ENCODE measurements around the gene GUF1. TPM values are rescaled to one million over a fixed set of nuclear protein-coding genes. Genes with fewer than 3 reads are reported as not detected.

GUF1 gene
- total RNA-seq, 4 donors from 2014 or later = 11.4 to 15.7 (median 14.5) TPM

DNA sequence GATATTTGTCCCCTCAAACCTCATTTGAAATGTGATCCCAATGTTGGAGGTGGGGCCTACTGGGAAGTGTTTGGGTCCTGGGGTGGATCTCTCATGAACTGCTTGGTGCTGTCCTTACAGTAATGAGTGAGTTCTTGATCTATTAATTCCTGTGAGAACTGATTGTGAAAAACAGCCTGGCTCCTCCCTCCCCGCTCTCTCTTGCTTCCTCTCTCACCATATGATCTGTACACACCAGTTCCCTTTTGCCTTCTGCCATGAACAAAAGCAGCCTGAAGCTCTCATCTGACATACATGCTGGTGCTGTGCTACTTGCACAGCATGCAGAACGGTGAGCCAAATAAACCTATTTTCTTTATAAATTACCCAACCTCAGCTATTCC, 15.6 kb upstream of the GUF1 start:
- H3K4me1 ChIP-seq = no peaks in the 10 kb centered on the region
- no peak for TF ChIP-seq EP300 (IDR thresholded peaks at IDR 0.05)
- intact Hi-C loops (cut with DNase I) = no loop called here
- H3K27ac ChIP-seq (replicated peaks in 1 of 4) = no peak overlapping the region
- no peaks in the 10 kb centered on the region for H3K9me3 ChIP-seq
- DNase-seq (ENCODE audit: extremely low spot score) = no peak
- no peak overlapping the region for H3K4me3 ChIP-seq
- 71% methylated on average over 2 of the region's 2 CpGs for WGBS
- H3K36me3 ChIP-seq = no peaks in the 10 kb centered on the region
- H3K27me3 ChIP-seq = no peaks in the 10 kb centered on the region

DNA sequence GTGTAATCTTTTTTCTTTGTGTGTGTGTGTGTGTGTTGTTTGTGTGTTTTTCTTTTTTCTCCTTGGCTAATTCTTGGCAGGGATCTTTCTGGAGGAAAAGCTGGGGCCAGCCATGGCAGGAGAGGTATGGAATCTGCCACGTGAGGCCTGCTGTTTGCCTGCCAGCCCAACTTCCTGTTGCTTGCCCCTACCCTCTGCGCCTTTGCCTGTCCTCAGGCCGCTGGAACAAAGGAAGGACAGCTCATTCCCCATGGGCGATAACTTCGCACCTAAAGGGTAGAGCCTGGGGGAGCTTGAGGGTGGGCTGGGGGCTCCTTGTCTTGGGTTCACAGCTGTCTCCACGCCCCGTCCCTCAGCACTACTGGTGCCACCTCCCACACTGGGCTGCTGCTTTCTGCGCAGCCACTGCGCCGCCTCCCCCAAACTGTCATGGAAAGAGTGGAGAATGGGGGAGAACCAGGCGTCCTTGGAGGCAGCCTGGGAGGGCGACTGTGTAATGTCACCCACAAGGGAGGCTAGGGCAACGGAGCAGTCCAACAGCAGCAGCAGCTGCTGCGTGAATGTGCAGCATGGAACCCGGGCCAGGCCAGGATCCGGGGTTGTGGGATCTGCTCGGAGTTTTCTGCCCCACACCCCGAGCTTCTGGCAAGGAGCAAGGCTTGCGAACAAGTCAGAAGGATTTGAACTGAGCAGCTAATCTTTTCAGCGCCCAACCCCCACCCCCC, 14.5 kb upstream of the GUF1 start:
- no peaks in the 10 kb centered on the region for H3K4me1 ChIP-seq
- H3K27me3 ChIP-seq = no peaks in the 10 kb centered on the region
- no peaks in the 10 kb centered on the region for H3K9me3 ChIP-seq
- intact Hi-C loops (cut with DNase I) = no loop called here
- no peak for DNase-seq (ENCODE audit: extremely low spot score)
- H3K36me3 ChIP-seq = no peaks in the 10 kb centered on the region
- TF ChIP-seq POLR2AphosphoS5 (IDR thresholded peaks at IDR 0.05) (no peak), EP300 (IDR thresholded peaks at IDR 0.05) (no peak), POLR2A (IDR thresholded peaks at IDR 0.05; ENCODE audit: low read depth) (no peak)
- TF ChIP-seq, protein P1, sequence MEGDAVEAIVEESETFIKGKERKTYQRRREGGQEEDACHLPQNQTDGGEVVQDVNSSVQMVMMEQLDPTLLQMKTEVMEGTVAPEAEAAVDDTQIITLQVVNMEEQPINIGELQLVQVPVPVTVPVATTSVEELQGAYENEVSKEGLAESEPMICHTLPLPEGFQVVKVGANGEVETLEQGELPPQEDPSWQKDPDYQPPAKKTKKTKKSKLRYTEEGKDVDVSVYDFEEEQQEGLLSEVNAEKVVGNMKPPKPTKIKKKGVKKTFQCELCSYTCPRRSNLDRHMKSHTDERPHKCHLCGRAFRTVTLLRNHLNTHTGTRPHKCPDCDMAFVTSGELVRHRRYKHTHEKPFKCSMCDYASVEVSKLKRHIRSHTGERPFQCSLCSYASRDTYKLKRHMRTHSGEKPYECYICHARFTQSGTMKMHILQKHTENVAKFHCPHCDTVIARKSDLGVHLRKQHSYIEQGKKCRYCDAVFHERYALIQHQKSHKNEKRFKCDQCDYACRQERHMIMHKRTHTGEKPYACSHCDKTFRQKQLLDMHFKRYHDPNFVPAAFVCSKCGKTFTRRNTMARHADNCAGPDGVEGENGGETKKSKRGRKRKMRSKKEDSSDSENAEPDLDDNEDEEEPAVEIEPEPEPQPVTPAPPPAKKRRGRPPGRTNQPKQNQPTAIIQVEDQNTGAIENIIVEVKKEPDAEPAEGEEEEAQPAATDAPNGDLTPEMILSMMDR (IDR thresholded peaks at IDR 0.05) = no peak
- no peak overlapping the region for H3K4me3 ChIP-seq
- 87% methylated on average over 20 of the region's 20 CpGs for WGBS
- H3K27ac ChIP-seq (replicated peaks in 1 of 4) = no peak overlapping the region

DNA sequence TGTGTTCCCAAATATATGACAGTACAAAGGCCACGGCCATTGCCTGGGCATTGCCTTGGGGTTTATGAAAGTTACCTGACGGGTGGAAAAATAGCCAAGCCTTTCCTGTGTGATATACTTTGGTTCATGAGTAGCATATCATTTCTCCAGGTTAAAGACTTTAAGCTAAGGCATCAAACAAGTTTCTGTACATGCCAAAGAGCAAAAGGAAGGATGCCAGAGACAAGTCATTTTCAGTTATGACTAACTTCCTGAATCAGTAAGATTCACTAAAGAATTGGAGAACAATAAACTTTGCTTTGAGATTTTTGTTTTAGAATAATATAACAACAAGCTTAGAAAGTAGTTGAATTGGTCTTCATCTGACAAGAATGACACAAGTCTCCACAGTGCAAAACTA, 9.7 kb upstream of the GUF1 start:
- H3K4me3 ChIP-seq = no peak overlapping the region
- H3K9me3 ChIP-seq = no peaks in the 10 kb centered on the region
- DNase-seq (ENCODE audit: extremely low spot score) = no peak
- no peak overlapping the region for H3K27ac ChIP-seq (replicated peaks in 1 of 4)
- intact Hi-C loops (cut with DNase I) = no loop called here
- TF ChIP-seq POLR2AphosphoS5 (IDR thresholded peaks at IDR 0.05) = no peak
- no peak for TF ChIP-seq EP300 (IDR thresholded peaks at IDR 0.05)
- TF ChIP-seq, protein P1 (IDR thresholded peaks at IDR 0.05) = no peak
- TF ChIP-seq POLR2A (IDR thresholded peaks at IDR 0.05; ENCODE audit: low read depth) = no peak
- no peaks in the 10 kb centered on the region for H3K4me1 ChIP-seq
- H3K36me3 ChIP-seq = no peaks in the 10 kb centered on the region
- H3K27me3 ChIP-seq = no peaks in the 10 kb centered on the region
- 80% methylated on average over 2 of the region's 2 CpGs for WGBS

DNA sequence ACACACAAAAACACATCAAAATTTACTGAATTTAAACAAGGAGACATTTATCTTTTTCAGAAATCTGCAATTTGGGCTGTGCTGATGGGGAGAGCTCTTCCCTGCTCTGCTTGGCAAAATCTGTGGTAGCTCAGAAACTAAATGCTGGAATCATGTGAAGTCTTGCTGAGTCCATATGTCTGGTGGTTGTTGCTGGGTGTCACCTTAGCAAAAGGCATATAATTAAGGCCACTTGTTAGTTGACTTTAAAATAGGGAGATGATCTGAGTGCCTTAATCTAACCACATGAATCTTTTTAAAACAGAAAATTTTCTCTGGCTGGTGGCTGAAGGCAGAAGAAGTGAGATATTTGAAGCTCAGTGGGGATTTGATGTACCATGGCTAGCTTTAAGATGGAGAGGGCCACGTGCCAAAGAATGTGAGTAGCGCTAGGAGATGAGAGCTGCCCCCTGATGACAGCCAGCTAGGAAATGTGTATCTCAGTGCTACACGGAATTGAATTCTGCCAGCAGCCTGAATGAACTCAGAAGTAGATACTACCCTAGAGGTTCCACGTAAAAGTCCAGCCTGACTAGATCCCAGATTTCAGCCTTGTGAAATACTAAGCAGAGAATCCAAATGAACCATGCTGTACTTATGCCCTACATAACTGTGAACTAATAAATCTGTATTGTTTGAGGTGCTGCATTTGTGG, 7.6 kb upstream of the GUF1 start:
- H3K4me1 ChIP-seq = no peaks in the 10 kb centered on the region
- DNase-seq (ENCODE audit: extremely low spot score) = no peak
- H3K9me3 ChIP-seq = no peaks in the 10 kb centered on the region
- no peaks in the 10 kb centered on the region for H3K27me3 ChIP-seq
- intact Hi-C loops (cut with DNase I) = no loop called here
- no peak overlapping the region for H3K27ac ChIP-seq (replicated peaks in 1 of 4)
- H3K4me3 ChIP-seq = no peak overlapping the region
- no peaks in the 10 kb centered on the region for H3K36me3 ChIP-seq
- TF ChIP-seq POLR2A (IDR thresholded peaks at IDR 0.05; ENCODE audit: low read depth) = no peak
- no peak for TF ChIP-seq EP300 (IDR thresholded peaks at IDR 0.05)
- 62% methylated on average over 4 of the region's 4 CpGs for WGBS

DNA sequence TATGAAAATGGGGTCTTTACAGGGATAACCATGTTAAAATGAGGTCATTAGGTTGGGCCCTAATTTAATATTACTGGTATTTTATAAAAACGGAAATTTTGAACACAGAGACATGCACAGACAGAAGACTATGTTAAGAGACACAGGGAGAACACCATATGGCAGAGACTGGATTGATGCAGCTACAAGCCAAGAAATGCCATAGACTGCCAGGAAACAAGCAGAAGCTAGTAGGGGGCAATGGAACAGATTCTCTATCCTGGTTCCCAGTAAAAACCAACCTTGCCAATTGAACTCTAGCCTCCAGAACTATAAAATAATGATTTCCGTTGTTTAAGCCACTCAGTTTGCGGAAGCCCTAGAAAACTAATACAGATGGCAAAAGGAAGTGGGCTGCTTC, 6.6 kb upstream of the GUF1 start:
- 92% methylated on average over 3 of the region's 3 CpGs for WGBS
- Histone ChIP-seq H3K36me3 (no peaks in the 10 kb centered on the region), H3K4me1 (no peaks in the 10 kb centered on the region), H3K4me3 (no peak overlapping the region), H3K9me3 (no peaks in the 10 kb centered on the region), H3K27me3 (no peaks in the 10 kb centered on the region), H3K27ac (replicated peaks in 1 of 4) (no peak overlapping the region)
- DNase-seq (ENCODE audit: extremely low spot score) = no peak
- intact Hi-C loops (cut with DNase I) = no loop called here
- no peak for TF ChIP-seq POLR2A (IDR thresholded peaks at IDR 0.05; ENCODE audit: low read depth)
- no peak for TF ChIP-seq EP300 (IDR thresholded peaks at IDR 0.05)
- TF ChIP-seq POLR2AphosphoS5 (IDR thresholded peaks at IDR 0.05) = no peak
- TF ChIP-seq, protein P1 (IDR thresholded peaks at IDR 0.05) = no peak

Measured in esophagus muscularis mucosa (tissue), 4 donors.